ENCODE data around the gene IRF2.
"Not testable (repeated sequence)": the region's sequence is repeated elsewhere in the genome, so short reads cannot be mapped to it uniquely, and the experiment has no call there.

DNA sequence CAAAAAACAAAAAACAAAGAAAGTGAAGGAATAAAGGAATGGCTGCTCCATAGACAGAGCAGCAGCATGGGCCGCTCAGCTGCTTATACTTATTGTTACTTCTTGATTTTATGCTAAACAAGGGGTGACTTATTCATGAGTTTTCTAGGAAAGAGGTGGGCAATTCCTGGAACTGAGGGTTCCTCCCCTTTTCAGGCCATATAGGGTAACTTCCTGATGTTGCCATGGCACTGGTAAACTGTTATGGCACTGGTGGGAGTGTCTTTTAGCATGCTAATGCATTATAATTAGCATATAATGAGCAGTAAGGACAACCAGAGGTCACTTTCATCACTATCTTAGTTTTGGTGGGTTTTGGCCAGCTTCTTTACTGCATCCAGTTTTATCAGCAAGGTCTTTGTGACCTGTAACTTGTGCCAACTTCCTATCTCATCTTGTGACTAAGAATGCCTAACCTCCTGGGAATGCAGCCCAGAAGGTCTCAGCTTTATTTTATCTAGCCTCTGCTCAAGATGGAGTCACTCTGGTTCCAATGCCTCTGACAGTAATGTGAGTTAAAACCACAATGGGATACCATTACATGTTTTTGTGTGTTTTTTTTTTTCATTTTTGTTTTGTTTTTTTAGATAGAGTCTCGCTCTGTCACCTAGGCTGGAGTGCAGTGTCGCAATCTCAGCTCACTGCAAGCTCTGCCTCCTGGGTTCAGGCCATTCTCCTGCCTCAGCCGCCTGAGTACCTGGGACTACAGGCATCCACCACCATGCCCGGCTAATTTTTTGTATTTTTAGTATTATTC, 134.8 kb downstream of the IRF2 start:
- TF ChIP-seq, protein P1, sequence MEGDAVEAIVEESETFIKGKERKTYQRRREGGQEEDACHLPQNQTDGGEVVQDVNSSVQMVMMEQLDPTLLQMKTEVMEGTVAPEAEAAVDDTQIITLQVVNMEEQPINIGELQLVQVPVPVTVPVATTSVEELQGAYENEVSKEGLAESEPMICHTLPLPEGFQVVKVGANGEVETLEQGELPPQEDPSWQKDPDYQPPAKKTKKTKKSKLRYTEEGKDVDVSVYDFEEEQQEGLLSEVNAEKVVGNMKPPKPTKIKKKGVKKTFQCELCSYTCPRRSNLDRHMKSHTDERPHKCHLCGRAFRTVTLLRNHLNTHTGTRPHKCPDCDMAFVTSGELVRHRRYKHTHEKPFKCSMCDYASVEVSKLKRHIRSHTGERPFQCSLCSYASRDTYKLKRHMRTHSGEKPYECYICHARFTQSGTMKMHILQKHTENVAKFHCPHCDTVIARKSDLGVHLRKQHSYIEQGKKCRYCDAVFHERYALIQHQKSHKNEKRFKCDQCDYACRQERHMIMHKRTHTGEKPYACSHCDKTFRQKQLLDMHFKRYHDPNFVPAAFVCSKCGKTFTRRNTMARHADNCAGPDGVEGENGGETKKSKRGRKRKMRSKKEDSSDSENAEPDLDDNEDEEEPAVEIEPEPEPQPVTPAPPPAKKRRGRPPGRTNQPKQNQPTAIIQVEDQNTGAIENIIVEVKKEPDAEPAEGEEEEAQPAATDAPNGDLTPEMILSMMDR (IDR thresholded peaks at IDR 0.05) = not testable (repeated sequence)
- TF ChIP-seq POLR2A (IDR thresholded peaks at IDR 0.05; ENCODE audit: low read length); CBX2 (IDR thresholded peaks at IDR 0.05; ENCODE audit: borderline replicate concordance, low read depth); EHMT2 (IDR thresholded peaks at IDR 0.05; ENCODE audit: low read depth); EP300 (IDR thresholded peaks at IDR 0.05); POLR2AphosphoS2 (conservative IDR thresholded peaks at IDR 0.05; ENCODE audit: low read length); HDAC2 (IDR thresholded peaks at IDR 0.05); FOXS1 (CRISPR knock-in tag; IDR thresholded peaks at IDR 0.05): not testable (repeated sequence)
- TF ChIP-seq, protein P2, sequence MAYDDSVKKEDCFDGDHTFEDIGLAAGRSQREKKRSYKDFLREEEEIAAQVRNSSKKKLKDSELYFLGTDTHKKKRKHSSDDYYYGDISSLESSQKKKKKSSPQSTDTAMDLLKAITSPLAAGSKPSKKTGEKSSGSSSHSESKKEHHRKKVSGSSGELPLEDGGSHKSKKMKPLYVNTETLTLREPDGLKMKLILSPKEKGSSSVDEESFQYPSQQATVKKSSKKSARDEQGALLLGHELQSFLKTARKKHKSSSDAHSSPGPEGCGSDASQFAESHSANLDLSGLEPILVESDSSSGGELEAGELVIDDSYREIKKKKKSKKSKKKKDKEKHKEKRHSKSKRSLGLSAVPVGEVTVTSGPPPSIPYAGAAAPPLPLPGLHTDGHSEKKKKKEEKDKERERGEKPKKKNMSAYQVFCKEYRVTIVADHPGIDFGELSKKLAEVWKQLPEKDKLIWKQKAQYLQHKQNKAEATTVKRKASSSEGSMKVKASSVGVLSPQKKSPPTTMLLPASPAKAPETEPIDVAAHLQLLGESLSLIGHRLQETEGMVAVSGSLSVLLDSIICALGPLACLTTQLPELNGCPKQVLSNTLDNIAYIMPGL (CRISPR knock-in tag; IDR thresholded peaks at IDR 0.05; ENCODE audit: borderline replicate concordance) = not testable (repeated sequence)
- 0 out of 4 replicates have a peak, but pooled peaks of 1 of the 2 experiments have one; percentile 7 for TF ChIP-seq CEBPB (IDR thresholded peaks at IDR 0.05)
